Upper lobe of left lung (tissue), 4 donors: Measurements from ENCODE around the gene TMEM184B.

ENCODE experiments used
- EP300 ChIP-seq, 4 donors: sonication (generic); formaldehyde crosslinking; IDR thresholded peaks; one replicate each; pipeline ENCODE4 v1.5.1; 2017; ENCODE audit warnings: antibody characterized with exemption in 4 of 4, control low read depth in 2 of 4
- POLR2A ChIP-seq, 4 donors: fragments of 450-650 bp; IDR thresholded peaks; one replicate each; pipeline ENCODE4 v1.5.1; 2016 to 2017; ENCODE audit warnings: antibody characterized with exemption in 4 of 4, mild to moderate bottlenecking in 2 of 4

DNA sequence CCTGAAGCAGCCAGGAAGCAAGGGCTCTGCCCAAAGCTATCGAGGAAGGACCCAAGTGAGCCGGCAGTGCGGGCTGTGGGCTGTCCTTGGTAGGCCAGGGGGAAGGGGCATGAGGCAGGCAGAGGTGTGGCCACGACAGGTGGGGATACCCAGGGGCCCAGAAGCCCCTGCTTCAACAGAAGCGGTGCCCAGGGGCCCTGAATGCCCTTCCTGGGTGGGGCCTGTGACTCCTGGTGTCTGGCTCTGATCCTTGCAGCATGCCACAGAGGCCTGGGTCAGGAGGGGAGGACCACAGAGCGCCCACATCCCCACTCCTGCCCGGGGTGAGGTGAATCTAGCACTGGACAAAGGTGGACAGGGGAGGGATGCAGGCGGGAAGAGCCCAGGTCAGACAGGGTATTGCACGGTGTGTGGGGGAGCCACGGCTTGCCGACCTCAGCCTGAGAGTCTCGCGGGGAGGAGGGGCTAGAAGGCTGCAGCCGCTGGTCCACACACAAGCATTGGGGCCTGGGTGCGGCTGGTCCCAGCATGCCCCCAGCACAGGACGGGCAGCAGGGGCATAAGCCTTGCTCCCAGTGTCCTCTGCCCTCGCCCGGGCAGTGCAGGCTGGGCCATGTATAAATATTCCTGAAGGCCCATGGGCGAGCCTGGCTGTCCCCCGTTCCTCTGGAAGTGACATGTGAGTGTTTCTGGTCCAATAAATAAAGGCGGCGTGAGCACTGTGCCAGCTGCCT is 52.0 kb downstream of the TMEM184B start:
- TF ChIP-seq EP300 (IDR thresholded peaks at IDR 0.05): no peak
- TF ChIP-seq POLR2A (IDR thresholded peaks at IDR 0.05): no peak
